ENCODE results near the gene IFI27L1. TPM values are rescaled to one million over a fixed set of nuclear protein-coding genes. Genes with fewer than 3 reads are reported as not detected.

The IFI27L1 gene
- total RNA-seq, 2 donors from 2014 or later = 4.2 to 5.0 TPM

GRCh38 chr14:94054401-94054800, 26.7 kb upstream of the IFI27L1 start:
- Histone ChIP-seq H3K27ac (no peak overlapping the region), H3K4me3 (no peak overlapping the region), H3K4me1 (ENCODE audit: control insufficient read depth in 1 of 2, low read depth in 2 of 2) (no peaks in the 10 kb centered on the region), H3K27me3 (replicated peaks; ENCODE audit: insufficient read depth) (no peaks in the 10 kb centered on the region), H3K36me3 (peaks cover 91% of the 10 kb centered on the region), H3K9me3 (no peaks in the 10 kb centered on the region)
- no peak for DNase-seq (ENCODE audit: low spot score)
- no peak for ATAC-seq (ENCODE audit: insufficient number of reproducible peaks, low FRiP score, low read depth)
- no peak for TF ChIP-seq CTCF (IDR thresholded peaks at IDR 0.05)

DNA sequence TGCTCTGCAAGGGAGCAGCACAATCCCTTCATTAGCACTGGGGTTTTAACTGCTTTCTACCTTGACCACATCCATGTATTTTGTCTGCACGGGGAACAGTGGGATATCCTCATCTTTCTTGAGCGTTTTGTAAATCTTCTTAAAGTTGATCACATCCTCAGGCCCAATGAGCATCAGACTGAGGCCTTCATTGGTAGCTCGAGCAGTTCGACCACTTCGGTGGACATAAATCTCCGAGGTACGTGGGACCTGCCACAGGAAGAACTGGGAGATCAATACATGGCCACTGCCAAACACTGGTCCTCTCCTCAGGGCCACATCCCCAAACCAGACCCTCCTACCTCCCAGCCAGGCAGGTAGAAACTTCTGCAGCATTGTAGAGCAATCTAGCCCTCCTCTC, 26.2 kb upstream of the IFI27L1 start:
- no peaks in the 10 kb centered on the region for H3K4me1 ChIP-seq (ENCODE audit: control insufficient read depth in 1 of 2, low read depth in 2 of 2)
- H3K27me3 ChIP-seq (replicated peaks; ENCODE audit: insufficient read depth) = no peaks in the 10 kb centered on the region
- H3K4me3 ChIP-seq = no peak overlapping the region
- DNase-seq (ENCODE audit: low spot score) (no peak), ATAC-seq (ENCODE audit: insufficient number of reproducible peaks, low FRiP score, low read depth) (no peak)
- H3K36me3 ChIP-seq = peaks cover 91% of the 10 kb centered on the region
- TF ChIP-seq CTCF (IDR thresholded peaks at IDR 0.05) = no peak
- no peaks in the 10 kb centered on the region for H3K9me3 ChIP-seq
- H3K27ac ChIP-seq = no peak overlapping the region

- Histone ChIP-seq H3K4me1 (ENCODE audit: control insufficient read depth in 1 of 2, low read depth in 2 of 2) (no peaks in the 10 kb centered on the region), H3K27me3 (replicated peaks; ENCODE audit: insufficient read depth) (no peaks in the 10 kb centered on the region), H3K36me3 (peaks cover 91% of the 10 kb centered on the region), H3K4me3 (no peak overlapping the region), H3K27ac (no peak overlapping the region), H3K9me3 (no peaks in the 10 kb centered on the region)
- ATAC-seq (ENCODE audit: insufficient number of reproducible peaks, low FRiP score, low read depth) = no peak
- no peak for TF ChIP-seq CTCF (IDR thresholded peaks at IDR 0.05)
- no peak for DNase-seq (ENCODE audit: low spot score)
These were observed 24.4 kb upstream of the IFI27L1 start for GRCh38 chr14:94056579-94057308.

DNA sequence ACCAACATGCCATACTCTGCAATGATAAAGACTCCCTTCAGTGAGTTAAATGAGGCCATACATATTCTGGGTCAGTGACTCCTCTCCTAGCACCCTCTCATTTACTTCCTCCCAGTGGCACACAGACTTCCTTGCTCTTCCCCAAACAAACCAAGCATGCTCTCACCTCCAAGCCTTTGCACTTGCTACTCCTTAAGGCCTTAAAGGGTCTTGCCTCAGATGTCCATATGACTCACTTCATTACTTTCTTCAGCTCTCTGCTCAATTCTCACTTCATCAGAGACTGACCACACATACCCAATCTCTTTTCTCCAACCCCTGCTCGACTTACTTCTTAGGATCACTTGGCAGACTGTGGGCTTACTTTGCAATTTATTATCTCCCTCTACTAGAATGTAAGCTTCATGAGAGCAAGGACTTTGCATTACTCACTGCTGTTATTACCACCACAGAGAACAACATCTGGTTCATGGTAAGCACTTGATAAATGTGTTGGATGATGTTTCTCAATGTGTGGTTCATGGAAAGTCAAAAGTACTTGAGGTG, 22.9 kb upstream of the IFI27L1 start:
- no peaks in the 10 kb centered on the region for H3K9me3 ChIP-seq
- no peaks in the 10 kb centered on the region for H3K27me3 ChIP-seq (replicated peaks; ENCODE audit: insufficient read depth)
- no peak overlapping the region for H3K27ac ChIP-seq
- TF ChIP-seq CTCF (IDR thresholded peaks at IDR 0.05) = no peak
- H3K4me1 ChIP-seq (ENCODE audit: control insufficient read depth in 1 of 2, low read depth in 2 of 2) = peaks cover 7 to 11% of the 10 kb centered on the region in 2 donors
- no peak for DNase-seq (ENCODE audit: low spot score)
- H3K36me3 ChIP-seq = peaks cover 80% of the 10 kb centered on the region
- no peak for ATAC-seq (ENCODE audit: insufficient number of reproducible peaks, low FRiP score, low read depth)
- no peak overlapping the region for H3K4me3 ChIP-seq

DNA sequence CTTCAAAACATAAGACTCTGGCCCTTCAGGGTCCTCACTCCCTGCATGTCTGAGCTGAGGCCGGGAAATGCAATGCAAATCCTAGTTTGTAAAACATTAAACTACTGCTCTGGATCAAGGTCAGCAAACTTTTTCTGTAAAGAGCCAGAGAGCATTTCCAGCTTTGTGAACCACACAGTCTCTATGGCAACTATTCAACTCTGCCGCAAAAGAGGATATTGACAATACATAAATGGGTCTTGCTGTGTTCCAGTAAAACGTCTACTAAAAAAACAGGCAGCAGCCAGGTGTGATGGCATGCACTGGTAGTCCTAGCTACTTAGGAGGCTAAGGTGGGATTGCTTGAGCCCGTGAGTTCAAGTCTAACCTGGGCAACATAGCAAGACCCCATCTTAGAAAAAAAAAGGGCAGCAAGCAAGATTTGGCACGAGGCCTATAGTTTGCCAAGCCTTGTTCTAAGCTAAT, 22.4 kb upstream of the IFI27L1 start:
- DNase-seq (ENCODE audit: low spot score) (no peak), ATAC-seq (ENCODE audit: insufficient number of reproducible peaks, low FRiP score, low read depth) (no peak)
- Histone ChIP-seq H3K27me3 (replicated peaks; ENCODE audit: insufficient read depth) (no peaks in the 10 kb centered on the region), H3K4me3 (no peak overlapping the region), H3K4me1 (ENCODE audit: control insufficient read depth in 1 of 2, low read depth in 2 of 2) (peaks cover 7 to 16% of the 10 kb centered on the region in 2 donors), H3K27ac (no peak overlapping the region), H3K36me3 (peaks cover 80% of the 10 kb centered on the region), H3K9me3 (no peaks in the 10 kb centered on the region)
- no peak for TF ChIP-seq CTCF (IDR thresholded peaks at IDR 0.05)

Measured in thoracic aorta (tissue), 2 donors.